Measurements from ENCODE around the gene ERCC6L2.

Gene ERCC6L2

GRCh38 chr9:95991326-95991725, 115.8 kb downstream of the ERCC6L2 start:
- CTCF ChIA-PET: interaction anchor here (1.2 kb wide), 1 partner anchor 54 kb away, joined by 3 read pairs; no protein-coding TSS in a partner anchor
- TF ChIP-seq CTCF (IDR thresholded peaks at IDR 0.05; ENCODE audit: insufficient read depth, low read length, missing control alignments): no peak
- H3K4me3 ChIP-seq (ENCODE audit: low read depth, low read length): no peak overlapping the region
- no peak for DNase-seq (ENCODE audit: low read depth, low spot score)
- POLR2A ChIA-PET: no interaction called here

- H3K4me3 ChIP-seq (ENCODE audit: low read depth, low read length): no peak overlapping the region
- TF ChIP-seq CTCF (IDR thresholded peaks at IDR 0.05; ENCODE audit: insufficient read depth, low read length, missing control alignments): no peak
- DNase-seq (ENCODE audit: low read depth, low spot score): no peak
- ChIA-PET POLR2A (no interaction called here), CTCF (interaction anchor here (1.2 kb wide), 1 partner anchor 55 kb away, joined by 3 read pairs; no protein-coding TSS in a partner anchor)
These were observed 117.0 kb downstream of the ERCC6L2 start for GRCh38 chr9:95992536-95992935.

- H3K4me3 ChIP-seq (ENCODE audit: low read depth, low read length): no peak overlapping the region
- DNase-seq (ENCODE audit: low read depth, low spot score): no peak
- ChIA-PET POLR2A (no interaction called here), CTCF (no interaction called here)
- no peak for TF ChIP-seq CTCF (IDR thresholded peaks at IDR 0.05; ENCODE audit: insufficient read depth, low read length, missing control alignments)
These were observed 117.8 kb downstream of the ERCC6L2 start for GRCh38 chr9:95993337-95993736.

- DNase-seq (ENCODE audit: low read depth, low spot score): no peak
- H3K4me3 ChIP-seq (ENCODE audit: low read depth, low read length): no peak overlapping the region
- POLR2A ChIA-PET: no interaction called here
- no peak for TF ChIP-seq CTCF (IDR thresholded peaks at IDR 0.05; ENCODE audit: insufficient read depth, low read length, missing control alignments)
- CTCF ChIA-PET: interaction anchor here (0.7 to 1.3 kb wide), 2 partner anchors 9 to 66 kb away, joined by 4 read pairs; no protein-coding TSS in a partner anchor
These were observed 123.9 kb downstream of the ERCC6L2 start for GRCh38 chr9:95999390-95999789.

GRCh38 chr9:96004379-96004778, 128.9 kb downstream of the ERCC6L2 start:
- POLR2A ChIA-PET: no interaction called here
- no peak for DNase-seq (ENCODE audit: low read depth, low spot score)
- CTCF ChIA-PET: no interaction called here
- no peak overlapping the region for H3K4me3 ChIP-seq (ENCODE audit: low read depth, low read length)
- no peak for TF ChIP-seq CTCF (IDR thresholded peaks at IDR 0.05; ENCODE audit: insufficient read depth, low read length, missing control alignments)

- ChIA-PET CTCF (no interaction called here), POLR2A (no interaction called here)
- H3K4me3 ChIP-seq (ENCODE audit: low read depth, low read length): no peak overlapping the region
- no peak for DNase-seq (ENCODE audit: low read depth, low spot score)
- TF ChIP-seq CTCF (IDR thresholded peaks at IDR 0.05; ENCODE audit: insufficient read depth, low read length, missing control alignments): no peak
These were observed 130.9 kb downstream of the ERCC6L2 start for GRCh38 chr9:96006296-96006879.

Data from AG04449 (cell line).